K562 (cell line): ENCODE results near the gene SLC35E1. TPM values are rescaled to one million over a fixed set of nuclear protein-coding genes. Genes with fewer than 3 reads are reported as not detected.
A peak's percentile ranks its signal among the peaks of the same experiment; 100 is the strongest.

Experiments
- ATAC-seq: fragments of 200-7000 bp; cut with Tn5 transposase; 3 replicates; pipeline ENCODE4 v1.9.1; 2020; ENCODE audit warnings: moderate library complexity
- BruUV-seq: library from RNA; stranded (reverse); fragments of 400-500 nt; replicated peaks from 2 replicates; lab custom pipeline; 2021; lab: Mats Ljungman, UMichigan
- CTCF ChIA-PET: fragments of 300-600 bp; formaldehyde crosslinking; extraction: SDS; loops from one replicate; lab custom pipeline; 2021; ENCODE audit warnings: low intra/inter-chr PET ratio; lab: Yijun Ruan, JAX
- POLR2A ChIA-PET: fragments of 300-600, 350-650 bp; sonication (Branson Sonifier 250); formaldehyde crosslinking; extraction: SDS; loops from one replicate; lab custom pipeline; 2021; ENCODE audit warnings: antibody characterized with exemption, inconsistent platforms; lab: Yijun Ruan, JAX
- DNase-seq, 4 experiments: peaks; one replicate each; pipeline versions ENCODE4 v3.0.0 to v3.0.0-alpha.2; 2011 to 2018; ENCODE audit warnings: low spot score in 3 of 4, mixed read lengths in 3 of 4; ENCODE audit errors: extremely low read depth in 1 of 4
- FAIRE-seq: peaks from 2 replicates; lab custom pipeline; 2011; peaks lifted over from hg19 to GRCh38; lab: Jason Lieb, UNC
- H2AFZ ChIP-seq: 2 replicates; pipeline ENCODE4 v1.6.0; 2011; ENCODE audit warnings: low read depth, low read length, control low read depth, inconsistent platforms
- H3K27ac ChIP-seq: fragments of 200-600 bp; 3 replicates; pipeline ENCODE4 v1.8.0; 2011; ENCODE audit warnings: low read depth, mild to moderate bottlenecking, control low read depth, inconsistent platforms, low read length, moderate library complexity, mixed read lengths; ENCODE audit errors: extremely low read depth
- H3K27me3 ChIP-seq, 2 experiments: fragments of 300-600 bp in 1 of 2; 2 replicates in 1 of 2; 3 replicates in 1 of 2; pipeline versions ENCODE4 v1.6.0 to v1.8.0; 2011; ENCODE audit warnings: inconsistent platforms in 2 of 2, low read length in 2 of 2, mild to moderate bottlenecking in 1 of 2, mixed read lengths in 1 of 2, moderate library complexity in 1 of 2; ENCODE audit not compliant: control insufficient read depth in 2 of 2, insufficient read depth in 2 of 2
- H3K36me3 ChIP-seq: fragments of 300-600 bp; 3 replicates; pipeline ENCODE4 v1.8.0; 2011; ENCODE audit warnings: mild to moderate bottlenecking, low read length, inconsistent platforms; ENCODE audit not compliant: control insufficient read depth, insufficient read depth
- H3K4me1 ChIP-seq, 2 experiments: fragments of 200-600 bp in 1 of 2; replicated peaks in 1 of 2; 2 replicates in 1 of 2; 3 replicates in 1 of 2; pipeline versions ENCODE4 v1.5.1 to v1.8.0; 2011; ENCODE audit warnings: inconsistent platforms in 2 of 2, low read length in 2 of 2, mild to moderate bottlenecking in 1 of 2, mixed read lengths in 1 of 2, moderate library complexity in 1 of 2; ENCODE audit not compliant: control insufficient read depth in 2 of 2, insufficient read depth in 2 of 2
- H3K4me2 ChIP-seq: 2 replicates; pipeline ENCODE4 v1.6.1; 2011; ENCODE audit warnings: low read length, control low read depth, inconsistent platforms, mixed read lengths; ENCODE audit not compliant: insufficient read depth
- H3K4me3 ChIP-seq: fragments of 200-600 bp; sonication (generic), shearing (Covaris generic); 2 replicates; pipeline ENCODE4 v1.5.1; 2016; ENCODE audit warnings: control low read depth, inconsistent platforms
- H3K79me2 ChIP-seq: fragments of 200-600 bp; 3 replicates; pipeline ENCODE4 v1.8.0; 2011; ENCODE audit warnings: low read length, inconsistent platforms; ENCODE audit not compliant: control insufficient read depth, insufficient read depth
- H3K9ac ChIP-seq, 2 experiments: 2 replicates each; pipeline versions ENCODE4 v1.6.0 to v1.6.1; 2011; ENCODE audit warnings: low read depth in 2 of 2, low read length in 2 of 2, control low read depth in 1 of 2, inconsistent platforms in 1 of 2, mild to moderate bottlenecking in 1 of 2, mixed read lengths in 1 of 2; ENCODE audit not compliant: insufficient read depth in 1 of 2
- H3K9me1 ChIP-seq: one replicate; pipeline ENCODE4 v1.6.0; 2011; ENCODE audit warnings: inconsistent platforms, mild to moderate bottlenecking, low read length, moderate library complexity; ENCODE audit not compliant: control insufficient read depth, insufficient read depth
- H3K9me3 ChIP-seq: replicated peaks from 2 replicates; pipeline ENCODE4 v1.5.1; 2011; ENCODE audit warnings: low read depth, low read length, inconsistent platforms; ENCODE audit not compliant: control insufficient read depth, insufficient read depth
- H4K20me1 ChIP-seq: replicated peaks from 2 replicates; pipeline ENCODE4 v1.6.1; 2011; ENCODE audit warnings: low read length, inconsistent platforms, mixed read lengths; ENCODE audit not compliant: control insufficient read depth, insufficient read depth
- CBX2 ChIP-seq: fragments of 200-600 bp; sonication (generic); IDR thresholded peaks from one replicate; pipeline ENCODE4 v1.6.1; 2012; ENCODE audit warnings: mild to moderate bottlenecking, low read length, inconsistent platforms; ENCODE audit not compliant: insufficient read depth, poor library complexity, severe bottlenecking
- CCNT2 ChIP-seq: IDR thresholded peaks from 2 replicates; pipeline ENCODE4 v1.6.1; 2011; ENCODE audit warnings: borderline replicate concordance, low read depth, mild to moderate bottlenecking, moderate library complexity, mixed read lengths, low read length; ENCODE audit not compliant: insufficient read length; ENCODE audit errors: extremely low read depth
- CHD2 ChIP-seq: IDR thresholded peaks from 2 replicates; pipeline ENCODE4 v1.6.1; 2011; ENCODE audit warnings: low read depth, low read length
- ESRRA ChIP-seq: fragments of 450-650 bp; IDR thresholded peaks from 2 replicates; pipeline ENCODE4 v1.6.1; 2014; ENCODE audit warnings: low read depth, mild to moderate bottlenecking, moderate library complexity, borderline replicate concordance
- KAT7 ChIP-seq: sonication (generic); formaldehyde crosslinking; IDR thresholded peaks from 2 replicates; pipeline ENCODE4 v1.8.0; 2022; ENCODE audit warnings: missing genetic modification reagents, mild to moderate bottlenecking, borderline replicate concordance
- MAFG ChIP-seq: fragments of 450-650 bp; conservative IDR thresholded peaks from 2 replicates; pipeline ENCODE4 v1.6.1; 2016; ENCODE audit warnings: missing genetic modification characterization, missing compliant biosample characterization
- NFE2 ChIP-seq: IDR thresholded peaks from 2 replicates; pipeline ENCODE4 v1.6.1; 2014; ENCODE audit warnings: antibody characterized with exemption, low read depth
- NR2C1 ChIP-seq, 2 experiments: fragments of 450-650 bp; IDR thresholded peaks; 2 replicates each; pipeline ENCODE4 v1.6.1; 2017; ENCODE audit warnings: mild to moderate bottlenecking in 2 of 2, antibody characterized with exemption in 1 of 2, inconsistent platforms in 1 of 2, missing compliant biosample characterization in 1 of 2, missing genetic modification characterization in 1 of 2
- POLR2AphosphoS5 ChIP-seq: IDR thresholded peaks from 2 replicates; pipeline ENCODE4 v1.6.1; 2011; ENCODE audit warnings: mild to moderate bottlenecking, low read depth, low read length, moderate library complexity; ENCODE audit not compliant: control insufficient read depth, insufficient read depth
- POLR3A ChIP-seq: IDR thresholded peaks from 2 replicates; pipeline ENCODE4 v1.6.1; 2011; ENCODE audit warnings: borderline replicate concordance, mild to moderate bottlenecking, moderate library complexity; ENCODE audit not compliant: insufficient read length, insufficient read depth; ENCODE audit errors: extremely low read depth
- TAF1 ChIP-seq: IDR thresholded peaks from 2 replicates; pipeline ENCODE4 v1.6.1; 2011; ENCODE audit warnings: mild to moderate bottlenecking, low read length, moderate library complexity; ENCODE audit not compliant: insufficient read depth, control insufficient read depth, severe bottlenecking; ENCODE audit errors: extremely low read depth
- TEAD2 ChIP-seq: fragments of 450-650 bp; IDR thresholded peaks from 2 replicates; pipeline ENCODE4 v1.6.1; 2016; ENCODE audit warnings: missing genetic modification characterization, control low read depth, missing compliant biosample characterization
- ZNF408 ChIP-seq: fragments of 250-450 bp; sonication (Bioruptor Pico); IDR thresholded peaks from 2 replicates; pipeline ENCODE4 v1.4.0; 2020; ENCODE audit warnings: low read depth, mild to moderate bottlenecking, moderate library complexity
- ZNF766 ChIP-seq: fragments of 200-800 bp; sonication (Bioruptor generic); conservative IDR thresholded peaks from 2 replicates; pipeline ENCODE4 v1.6.1; 2016; ENCODE audit warnings: missing genetic modification characterization, missing compliant biosample characterization
- whole genome bisulfite sequencing: fragments of 100-300 bp; shearing (Covaris generic); methylation state at CpG from one replicate; pipeline ENCODE4 v1.1.6; 2016; ENCODE audit warnings: low coverage, mixed read lengths; ENCODE audit not compliant: insufficient coverage; ENCODE audit errors: missing lambda C conversion rate; 5-methylcytosine and 5-hydroxymethylcytosine counted together
- in situ Hi-C: fragments of 300-500 bp; cut with MboI; formaldehyde crosslinking; loops from 4 replicates; pipeline ENCODE4 v1.15.0; 2018; ENCODE audit warnings: inconsistent platforms, mixed read lengths
- intact Hi-C: fragments of 100-400 bp; cut with micrococcal nuclease; formaldehyde crosslinking; loops from 2 replicates; pipeline ENCODE4 v1.14.2; 2022
- polyA plus RNA-seq, 8 experiments: library from polyadenylated mRNA; depleted of rRNA in 4 of 8; stranded (reverse) in 5 of 8; unstranded in 3 of 8; fragments of >200 nt; fragmentation: Nextera tagmentation in 2 of 8; fragmentation: Illumina TruSeq in 1 of 8; extraction: Ambion mirVana in 2 of 8; extraction: Trizol in 1 of 8; gene quantifications; 2 replicates each; pipeline versions ENCODE4 v1.2.1 to v1.2.3, GENCODE V29; 2011 to 2014; ENCODE audit warnings: inconsistent platforms in 1 of 8, missing spikeins in 1 of 8
- total RNA-seq, 7 experiments: library from RNA; depleted of rRNA in 6 of 7; stranded (reverse); fragments of >200 nt in 6 of 7; fragmentation: Illumina TruSeq in 2 of 7; extraction: Trizol in 2 of 7; gene quantifications; 2 replicates each; pipeline versions ENCODE4 v1.2.1 to v1.2.3, GENCODE V29; 2011 to 2021; ENCODE audit warnings: low replicate concordance in 1 of 7
- TF ChIP-seq, protein P1 (sequence below): IDR thresholded peaks from 2 replicates; pipeline ENCODE4 v1.6.1; 2014; ENCODE audit warnings: antibody characterized with exemption

Gene SLC35E1
- total and polyA plus RNA-seq, 9 of the 15 experiments (the other 6 are each of a cell fraction or from before 2014, with no cell fraction given): 15.0 to 40.1 (median 25.7) TPM

DNA sequence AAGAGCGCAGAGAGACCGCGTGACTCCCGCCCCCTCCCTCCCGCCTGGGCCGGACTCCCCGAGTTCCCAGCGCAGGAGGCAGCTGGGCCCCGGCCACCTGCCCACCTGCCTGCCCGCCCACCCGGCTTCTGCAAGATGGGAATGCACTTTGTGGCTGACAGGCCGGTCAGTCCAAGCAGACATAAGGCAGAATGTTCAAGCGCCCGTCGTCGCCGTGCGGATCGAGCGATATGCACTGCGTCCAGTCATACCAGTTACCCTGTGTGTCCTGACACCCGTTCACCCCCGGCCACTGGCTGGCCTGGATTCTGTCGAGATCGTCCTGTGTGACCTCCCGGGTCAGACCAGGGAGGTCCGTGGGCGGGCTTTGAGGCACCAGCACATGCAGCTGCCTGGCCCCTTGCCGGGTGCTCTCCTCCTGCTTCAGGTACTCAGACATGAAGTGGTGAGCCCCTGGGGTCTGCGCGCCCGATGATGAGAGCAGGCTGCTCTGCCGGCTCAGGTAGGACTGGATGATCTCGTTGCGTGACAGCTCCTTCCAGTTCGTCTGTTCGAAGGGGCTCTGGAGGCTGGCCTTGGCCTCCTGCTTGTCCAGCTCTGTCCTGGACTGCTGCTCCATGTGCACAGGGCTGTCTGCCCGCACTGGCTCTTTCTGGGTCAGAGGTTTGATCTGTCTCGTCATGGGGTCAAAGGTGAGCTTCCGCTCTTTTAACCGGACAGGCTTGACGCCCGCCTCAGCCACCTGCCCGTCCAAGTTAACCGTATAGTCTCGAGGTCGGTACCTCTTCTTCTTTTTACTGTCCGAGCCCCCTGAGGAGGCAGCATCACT lies 3.9 kb upstream of the SLC35E1 start (continued):
- TF ChIP-seq POLR3A (no peak), ESRRA (no peak)
- TF ChIP-seq, all 486 proteins: peak for 2

DNA sequence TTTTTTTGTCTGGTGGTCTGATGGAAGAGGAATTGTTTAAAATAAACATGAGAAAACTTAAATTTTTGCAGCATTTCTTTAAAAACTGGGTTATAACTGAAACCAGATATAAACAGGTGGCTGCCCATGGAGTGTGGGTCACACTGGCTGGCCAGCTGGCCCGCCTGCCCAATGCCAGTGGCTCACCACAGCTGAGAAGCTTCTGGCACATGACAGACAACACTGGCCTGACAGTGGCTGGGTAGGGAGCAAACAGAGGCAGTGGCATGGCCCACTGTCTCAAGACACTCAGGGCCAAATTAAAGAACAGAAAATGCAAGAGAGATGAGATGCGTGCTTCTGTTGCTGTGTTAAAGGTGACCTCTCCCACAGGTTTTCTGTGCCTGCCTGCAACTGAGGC lies 3.1 kb upstream of the SLC35E1 start:
- H3K4me3 ChIP-seq: no peak overlapping the region
- H4K20me1 ChIP-seq: 0 out of 2 replicates have a peak, but pooled peaks cover 9% of the 10 kb centered on the region
- no peaks in the 10 kb centered on the region for H3K27me3 ChIP-seq
- DNase-seq (no peak), FAIRE-seq (no peak), ATAC-seq (no peak)
- intact Hi-C loops: no loop called here
- H3K9me3 ChIP-seq: no peaks in the 10 kb centered on the region
- H3K9me1 ChIP-seq: peaks cover 4% of the 10 kb centered on the region
- H3K9ac ChIP-seq: peak overlapping the region in 1 of 2 experiments; percentile 70; a peak in 1 of 4 replicates
- no peak overlapping the region for H3K4me2 ChIP-seq
- in situ Hi-C loops: no loop called here
- no peak overlapping the region for H2AFZ ChIP-seq
- 84% methylated on average over 2 of the region's 2 CpGs for WGBS
- POLR2A ChIA-PET: interaction anchor here (0.6 to 1.1 kb wide), 2 partner anchors 9 to 26 kb away, joined by 3 read pairs; no protein-coding TSS in a partner anchor
- CTCF ChIA-PET: no interaction called here
- no TSS peak for BruUV-seq
- H3K27ac ChIP-seq: no peak overlapping the region; the same call in 2 of the 3 replicates
- H3K36me3 ChIP-seq: peaks cover 67% of the 10 kb centered on the region; the same call in 2 of the 3 replicates
- peaks cover 16 to 37% of the 10 kb centered on the region in 2 experiments; a peak in 4 of 5 replicates for H3K4me1 ChIP-seq
- H3K79me2 ChIP-seq: peaks cover 86% of the 10 kb centered on the region
- no peak for TF ChIP-seq ZNF408 (CRISPR knock-in tag)
- no peak for TF ChIP-seq ZNF766 (CRISPR knock-in tag)
- TF ChIP-seq POLR2AphosphoS5: no peak
- TF ChIP-seq NFE2: no peak
- no peak for TF ChIP-seq CBX2
- TF ChIP-seq CHD2: no peak
- TF ChIP-seq TAF1: no peak
- TF ChIP-seq KAT7 (CRISPR knock-in tag): no peak
- TF ChIP-seq, protein P1, sequence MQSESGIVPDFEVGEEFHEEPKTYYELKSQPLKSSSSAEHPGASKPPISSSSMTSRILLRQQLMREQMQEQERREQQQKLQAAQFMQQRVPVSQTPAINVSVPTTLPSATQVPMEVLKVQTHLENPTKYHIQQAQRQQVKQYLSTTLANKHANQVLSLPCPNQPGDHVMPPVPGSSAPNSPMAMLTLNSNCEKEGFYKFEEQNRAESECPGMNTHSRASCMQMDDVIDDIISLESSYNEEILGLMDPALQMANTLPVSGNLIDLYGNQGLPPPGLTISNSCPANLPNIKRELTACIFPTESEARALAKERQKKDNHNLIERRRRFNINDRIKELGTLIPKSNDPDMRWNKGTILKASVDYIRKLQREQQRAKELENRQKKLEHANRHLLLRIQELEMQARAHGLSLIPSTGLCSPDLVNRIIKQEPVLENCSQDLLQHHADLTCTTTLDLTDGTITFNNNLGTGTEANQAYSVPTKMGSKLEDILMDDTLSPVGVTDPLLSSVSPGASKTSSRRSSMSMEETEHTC: no peak
- no peak for TF ChIP-seq CCNT2
- TF ChIP-seq TEAD2 (tag): no peak
- TF ChIP-seq NR2C1 (IDR thresholded peaks at IDR 0.05): no peak
- TF ChIP-seq NR2C1 (tag; IDR thresholded peaks at IDR 0.05): no peak
- TF ChIP-seq MAFG (tag): no peak
